ENCODE measurements around the gene DDAH1.

The DDAH1 gene

GRCh38 chr1:85276978-85277639 is 187.8 kb downstream of the DDAH1 start:
- Mint-ChIP-seq H3K27ac (peak overlapping the region; percentile 91 to 96 (median 95)), H3K36me3 (ENCODE audit: low read depth) (peaks cover 15% of the 10 kb centered on the region), H3K4me1 (peaks cover 29% of the 10 kb centered on the region), H3K4me3 (peak overlapping the region; percentile 88 to 94 (median 91)), H3K9me3 (no peaks in the 10 kb centered on the region), H3K27me3 (ENCODE audit: low read depth) (no peaks in the 10 kb centered on the region)
- TF ChIP-seq CTCF (IDR thresholded peaks at IDR 0.05; ENCODE audit: unreplicated experiment in 3 of 3): no peak

- H3K27ac Mint-ChIP-seq: peak within 1 kb of the TSS; percentile 91 to 96 (median 95)
- peak within 1 kb of the TSS; percentile 88 to 94 (median 91) for H3K4me3 Mint-ChIP-seq
- H3K4me1 Mint-ChIP-seq: peaks cover 29% of the 10 kb centered on the region
- H3K27me3 Mint-ChIP-seq (ENCODE audit: low read depth): no peaks in the 10 kb centered on the region
- no peaks in the 10 kb centered on the region for H3K9me3 Mint-ChIP-seq
- no peak for TF ChIP-seq CTCF (IDR thresholded peaks at IDR 0.05; ENCODE audit: unreplicated experiment in 3 of 3)
- peaks cover 20% of the 10 kb centered on the region for H3K36me3 Mint-ChIP-seq (ENCODE audit: low read depth)
Observed at GRCh38 chr1:85276215-85276977, 188.6 kb downstream of the DDAH1 start, which contains the start of gene BCL10. Gene BCL10, minus strand, starts transcription at chr1:85276632. Its CDS starts 280 bp downstream, at chr1:85276352.

GRCh38 chr1:85275701-85276214 is 189.2 kb downstream of the DDAH1 start:
- H3K27ac Mint-ChIP-seq: peak overlapping the region; percentile 77 to 96 (median 81)
- TF ChIP-seq CTCF (IDR thresholded peaks at IDR 0.05; ENCODE audit: unreplicated experiment in 3 of 3): no peak
- peaks cover 29% of the 10 kb centered on the region for H3K4me1 Mint-ChIP-seq
- no peaks in the 10 kb centered on the region for H3K9me3 Mint-ChIP-seq
- H3K36me3 Mint-ChIP-seq (ENCODE audit: low read depth): peaks cover 26% of the 10 kb centered on the region
- peak overlapping the region; percentile 88 to 94 (median 91) for H3K4me3 Mint-ChIP-seq
- H3K27me3 Mint-ChIP-seq (ENCODE audit: low read depth): no peaks in the 10 kb centered on the region

- H3K4me1 Mint-ChIP-seq: peaks cover 29% of the 10 kb centered on the region
- no peaks in the 10 kb centered on the region for H3K9me3 Mint-ChIP-seq
Observed at GRCh38 chr1:85274969-85275453, 189.9 kb downstream of the DDAH1 start.

GRCh38 chr1:85273397-85273796 is 191.6 kb downstream of the DDAH1 start:
- Mint-ChIP-seq H3K4me3 (peak overlapping the region in 1 of 3 experiments; percentile 38), H3K4me1 (peaks cover 24% of the 10 kb centered on the region), H3K27ac (no peak overlapping the region), H3K36me3 (ENCODE audit: low read depth) (peaks cover 42% of the 10 kb centered on the region), H3K9me3 (no peaks in the 10 kb centered on the region), H3K27me3 (ENCODE audit: low read depth) (no peaks in the 10 kb centered on the region)
- TF ChIP-seq CTCF (IDR thresholded peaks at IDR 0.05; ENCODE audit: unreplicated experiment in 3 of 3): no peak

More at GRCh38 chr1:85274969-85275453, 189.9 kb downstream of the DDAH1 start:
- peaks cover 31% of the 10 kb centered on the region for H3K36me3 Mint-ChIP-seq (ENCODE audit: low read depth)
- TF ChIP-seq CTCF (IDR thresholded peaks at IDR 0.05; ENCODE audit: unreplicated experiment in 3 of 3): no peak
- H3K27me3 Mint-ChIP-seq (ENCODE audit: low read depth): no peaks in the 10 kb centered on the region
- peak overlapping the region; percentile 88 to 94 (median 91) for H3K4me3 Mint-ChIP-seq
- peak overlapping the region; percentile 77 to 96 (median 81) for H3K27ac Mint-ChIP-seq

All from nephron (organoid).